ENCODE results near the gene NACA.

NACA gene

GRCh38 chr12:56679883-56680575 is 45.1 kb downstream of the NACA start:
- no peak for TF ChIP-seq CTCF (IDR thresholded peaks at IDR 0.05; ENCODE audit: low read depth, low read length, missing control alignments)
- no peak for DNase-seq (ENCODE audit: low read depth)
- no peak overlapping the region for H3K4me3 ChIP-seq (ENCODE audit: low read depth, low read length)
- in situ Hi-C loops (cut with HindIII; ENCODE audit: low sequenced_read_pairs), result no loop called here

- DNase-seq (ENCODE audit: low read depth), result no peak
- TF ChIP-seq CTCF (IDR thresholded peaks at IDR 0.05; ENCODE audit: low read depth, low read length, missing control alignments), result no peak
- H3K4me3 ChIP-seq (ENCODE audit: low read depth, low read length), result no peak overlapping the region
- in situ Hi-C loops (cut with HindIII; ENCODE audit: low sequenced_read_pairs), result no loop called here
Observed at GRCh38 chr12:56678852-56679251, 46.2 kb downstream of the NACA start.

GRCh38 chr12:56677680-56678079 is 47.4 kb downstream of the NACA start:
- TF ChIP-seq CTCF (IDR thresholded peaks at IDR 0.05; ENCODE audit: low read depth, low read length, missing control alignments), result no peak
- H3K4me3 ChIP-seq (ENCODE audit: low read depth, low read length), result no peak overlapping the region
- DNase-seq (ENCODE audit: low read depth), result no peak
- in situ Hi-C loops (cut with HindIII; ENCODE audit: low sequenced_read_pairs), result no loop called here

GRCh38 chr12:56676851-56677580 is 48.1 kb downstream of the NACA start:
- in situ Hi-C loops (cut with HindIII; ENCODE audit: low sequenced_read_pairs), result no loop called here
- no peak for DNase-seq (ENCODE audit: low read depth)
- TF ChIP-seq CTCF (IDR thresholded peaks at IDR 0.05; ENCODE audit: low read depth, low read length, missing control alignments), result no peak
- H3K4me3 ChIP-seq (ENCODE audit: low read depth, low read length), result no peak overlapping the region

- in situ Hi-C loops (cut with HindIII; ENCODE audit: low sequenced_read_pairs), result no loop called here
- no peak for TF ChIP-seq CTCF (IDR thresholded peaks at IDR 0.05; ENCODE audit: low read depth, low read length, missing control alignments)
- no peak for DNase-seq (ENCODE audit: low read depth)
- H3K4me3 ChIP-seq (ENCODE audit: low read depth, low read length), result no peak overlapping the region
Observed at GRCh38 chr12:56671608-56672007, 53.5 kb downstream of the NACA start.

- no peak for DNase-seq (ENCODE audit: low read depth)
- in situ Hi-C loops (cut with HindIII; ENCODE audit: low sequenced_read_pairs), result no loop called here
- no peak for TF ChIP-seq CTCF (IDR thresholded peaks at IDR 0.05; ENCODE audit: low read depth, low read length, missing control alignments)
- H3K4me3 ChIP-seq (ENCODE audit: low read depth, low read length), result no peak overlapping the region
Observed at GRCh38 chr12:56670836-56671235, 54.3 kb downstream of the NACA start.
